C4-2B (cell line): ENCODE measurements around the gene CDK5.

Experiments used
- CTCF ChIP-seq: fragments of 450-650 bp; conservative IDR thresholded peaks from 2 replicates; pipeline ENCODE4 v1.5.1; 2017; ENCODE audit warnings: mild to moderate bottlenecking
- ZFX ChIP-seq: fragments of 450-650 bp; IDR thresholded peaks from 2 replicates; pipeline ENCODE4 v1.6.1; 2017

DNA sequence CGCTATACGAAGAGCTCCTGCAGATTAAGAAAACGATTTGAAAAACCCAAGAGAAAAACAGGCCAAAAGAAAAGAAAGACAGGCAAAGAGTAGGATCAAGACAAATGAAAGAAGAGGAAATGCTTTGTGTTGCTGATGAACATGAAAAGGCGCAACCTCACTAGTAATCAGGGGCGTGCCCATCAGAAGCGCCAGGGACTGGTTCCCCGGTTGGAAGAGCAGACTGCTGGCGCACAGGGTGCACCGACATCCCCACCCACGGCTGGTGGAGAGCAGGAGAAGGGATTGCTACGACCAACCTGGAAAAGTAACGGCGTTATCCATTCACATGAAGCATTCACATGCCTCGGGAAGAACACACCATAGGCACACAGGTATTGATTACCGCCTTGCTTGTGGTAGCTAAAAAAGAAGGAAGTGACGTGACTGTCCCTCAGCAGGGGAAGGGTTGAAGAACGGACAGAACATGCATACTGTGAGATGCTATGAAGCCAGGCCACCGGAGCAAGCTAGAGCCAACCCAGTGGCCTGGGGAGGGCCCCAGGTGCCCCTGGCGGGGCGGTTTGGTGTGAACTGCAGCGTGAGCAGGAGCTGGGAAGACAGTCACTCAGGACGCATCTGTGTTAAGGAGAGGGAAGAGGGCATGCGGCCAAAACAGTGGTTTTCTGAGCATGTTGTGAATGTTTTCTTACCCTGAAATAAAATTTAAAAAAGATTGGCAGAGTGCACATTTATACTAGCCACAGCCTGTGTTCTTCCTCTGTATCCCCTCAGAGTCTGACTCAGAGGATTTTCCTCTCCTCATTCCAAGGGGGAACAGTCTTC, 46.9 kb upstream of the CDK5 start:
- no peak for TF ChIP-seq CTCF
- no peak for TF ChIP-seq ZFX
